ENCODE data around the gene MLPH. TPM values are rescaled to one million over a fixed set of nuclear protein-coding genes. Genes with fewer than 3 reads are reported as not detected.
A peak's percentile ranks its signal among the peaks of the same experiment; 100 is the strongest.

MLPH gene
- total and polyA plus RNA-seq, 2 of the 13 experiments (the other 11 are each of a cell fraction or from before 2014, with no cell fraction given), result 0.12 TPM; not detected in 1

GRCh38 chr2:237590272-237591140 is 103.5 kb downstream of the MLPH start, which contains the start of gene RAB17 (continued):
- TF ChIP-seq ZNF224 (CRISPR knock-in tag; IDR thresholded peaks at IDR 0.05) (no peak), ZNF704 (CRISPR knock-in tag; IDR thresholded peaks at IDR 0.05; ENCODE audit: borderline replicate concordance) (no peak), AHR (CRISPR knock-in tag; IDR thresholded peaks at IDR 0.05) (no peak), ZBTB7B (CRISPR knock-in tag; IDR thresholded peaks at IDR 0.05) (peak; percentile 93), ZNF281 (CRISPR knock-in tag; IDR thresholded peaks at IDR 0.05; ENCODE audit: borderline replicate concordance) (peak; percentile 43; the same call in 1 of the 2 replicates), MTA3 (CRISPR knock-in tag; IDR thresholded peaks at IDR 0.05) (no peak), HNF1A (IDR thresholded peaks at IDR 0.05; ENCODE audit: low read depth) (0 out of 2 replicates have a peak, but pooled peaks have one; percentile 25), HNF1A (CRISPR knock-in tag; IDR thresholded peaks at IDR 0.05; ENCODE audit: borderline replicate concordance) (no peak), JUND (CRISPR knock-in tag; IDR thresholded peaks at IDR 0.05) (peak; percentile 58; the same call in 1 of the 2 replicates), ZNF556 (CRISPR knock-in tag; IDR thresholded peaks at IDR 0.05; ENCODE audit: borderline replicate concordance) (peak; percentile 96; the same call in 1 of the 2 replicates), ELF3 (CRISPR knock-in tag; IDR thresholded peaks at IDR 0.05) (peak; percentile 85), BCL6 (CRISPR knock-in tag; IDR thresholded peaks at IDR 0.05) (peak; percentile 91)
- TF ChIP-seq, protein P1, sequence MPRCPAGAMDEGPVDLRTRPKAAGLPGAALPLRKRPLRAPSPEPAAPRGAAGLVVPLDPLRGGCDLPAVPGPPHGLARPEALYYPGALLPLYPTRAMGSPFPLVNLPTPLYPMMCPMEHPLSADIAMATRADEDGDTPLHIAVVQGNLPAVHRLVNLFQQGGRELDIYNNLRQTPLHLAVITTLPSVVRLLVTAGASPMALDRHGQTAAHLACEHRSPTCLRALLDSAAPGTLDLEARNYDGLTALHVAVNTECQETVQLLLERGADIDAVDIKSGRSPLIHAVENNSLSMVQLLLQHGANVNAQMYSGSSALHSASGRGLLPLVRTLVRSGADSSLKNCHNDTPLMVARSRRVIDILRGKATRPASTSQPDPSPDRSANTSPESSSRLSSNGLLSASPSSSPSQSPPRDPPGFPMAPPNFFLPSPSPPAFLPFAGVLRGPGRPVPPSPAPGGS (CRISPR knock-in tag; IDR thresholded peaks at IDR 0.05), result peak; percentile 94
- TF ChIP-seq, protein P2, sequence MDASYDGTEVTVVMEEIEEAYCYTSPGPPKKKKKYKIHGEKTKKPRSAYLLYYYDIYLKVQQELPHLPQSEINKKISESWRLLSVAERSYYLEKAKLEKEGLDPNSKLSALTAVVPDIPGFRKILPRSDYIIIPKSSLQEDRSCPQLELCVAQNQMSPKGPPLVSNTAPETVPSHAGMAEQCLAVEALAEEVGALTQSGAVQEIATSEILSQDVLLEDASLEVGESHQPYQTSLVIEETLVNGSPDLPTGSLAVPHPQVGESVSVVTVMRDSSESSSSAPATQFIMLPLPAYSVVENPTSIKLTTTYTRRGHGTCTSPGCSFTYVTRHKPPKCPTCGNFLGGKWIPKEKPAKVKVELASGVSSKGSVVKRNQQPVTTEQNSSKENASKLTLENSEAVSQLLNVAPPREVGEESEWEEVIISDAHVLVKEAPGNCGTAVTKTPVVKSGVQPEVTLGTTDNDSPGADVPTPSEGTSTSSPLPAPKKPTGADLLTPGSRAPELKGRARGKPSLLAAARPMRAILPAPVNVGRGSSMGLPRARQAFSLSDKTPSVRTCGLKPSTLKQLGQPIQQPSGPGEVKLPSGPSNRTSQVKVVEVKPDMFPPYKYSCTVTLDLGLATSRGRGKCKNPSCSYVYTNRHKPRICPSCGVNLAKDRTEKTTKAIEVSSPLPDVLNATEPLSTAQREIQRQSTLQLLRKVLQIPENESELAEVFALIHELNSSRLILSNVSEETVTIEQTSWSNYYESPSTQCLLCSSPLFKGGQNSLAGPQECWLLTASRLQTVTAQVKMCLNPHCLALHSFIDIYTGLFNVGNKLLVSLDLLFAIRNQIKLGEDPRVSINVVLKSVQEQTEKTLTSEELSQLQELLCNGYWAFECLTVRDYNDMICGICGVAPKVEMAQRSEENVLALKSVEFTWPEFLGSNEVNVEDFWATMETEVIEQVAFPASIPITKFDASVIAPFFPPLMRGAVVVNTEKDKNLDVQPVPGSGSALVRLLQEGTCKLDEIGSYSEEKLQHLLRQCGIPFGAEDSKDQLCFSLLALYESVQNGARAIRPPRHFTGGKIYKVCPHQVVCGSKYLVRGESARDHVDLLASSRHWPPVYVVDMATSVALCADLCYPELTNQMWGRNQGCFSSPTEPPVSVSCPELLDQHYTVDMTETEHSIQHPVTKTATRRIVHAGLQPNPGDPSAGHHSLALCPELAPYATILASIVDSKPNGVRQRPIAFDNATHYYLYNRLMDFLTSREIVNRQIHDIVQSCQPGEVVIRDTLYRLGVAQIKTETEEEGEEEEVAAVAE (CRISPR knock-in tag; IDR thresholded peaks at IDR 0.05; ENCODE audit: borderline replicate concordance), result peak; percentile 45; the same call in 1 of the 2 replicates
